ENCODE results near the gene NUP205.

DNA sequence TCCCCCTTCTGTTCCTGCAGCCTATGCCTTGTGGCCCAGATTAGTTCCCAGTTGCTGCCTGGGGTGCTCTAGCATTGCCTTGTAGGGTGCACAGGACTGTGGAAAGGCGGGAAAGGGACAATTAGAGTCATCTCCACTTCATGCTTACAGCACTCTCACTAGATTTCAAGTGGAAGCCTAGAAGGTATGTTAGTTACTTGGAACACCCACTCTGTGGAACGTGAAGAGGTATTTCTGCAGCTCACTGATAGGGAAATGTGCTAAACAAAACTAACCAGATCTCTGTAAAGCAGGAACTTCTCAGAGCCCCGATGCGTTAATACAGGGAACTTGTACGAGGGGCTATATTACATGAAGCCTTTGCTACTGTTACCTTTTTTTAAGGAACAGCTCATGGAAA is 124.0 kb downstream of the NUP205 start:
- TF ChIP-seq, protein P1, sequence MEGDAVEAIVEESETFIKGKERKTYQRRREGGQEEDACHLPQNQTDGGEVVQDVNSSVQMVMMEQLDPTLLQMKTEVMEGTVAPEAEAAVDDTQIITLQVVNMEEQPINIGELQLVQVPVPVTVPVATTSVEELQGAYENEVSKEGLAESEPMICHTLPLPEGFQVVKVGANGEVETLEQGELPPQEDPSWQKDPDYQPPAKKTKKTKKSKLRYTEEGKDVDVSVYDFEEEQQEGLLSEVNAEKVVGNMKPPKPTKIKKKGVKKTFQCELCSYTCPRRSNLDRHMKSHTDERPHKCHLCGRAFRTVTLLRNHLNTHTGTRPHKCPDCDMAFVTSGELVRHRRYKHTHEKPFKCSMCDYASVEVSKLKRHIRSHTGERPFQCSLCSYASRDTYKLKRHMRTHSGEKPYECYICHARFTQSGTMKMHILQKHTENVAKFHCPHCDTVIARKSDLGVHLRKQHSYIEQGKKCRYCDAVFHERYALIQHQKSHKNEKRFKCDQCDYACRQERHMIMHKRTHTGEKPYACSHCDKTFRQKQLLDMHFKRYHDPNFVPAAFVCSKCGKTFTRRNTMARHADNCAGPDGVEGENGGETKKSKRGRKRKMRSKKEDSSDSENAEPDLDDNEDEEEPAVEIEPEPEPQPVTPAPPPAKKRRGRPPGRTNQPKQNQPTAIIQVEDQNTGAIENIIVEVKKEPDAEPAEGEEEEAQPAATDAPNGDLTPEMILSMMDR (conservative IDR thresholded peaks at IDR 0.05; ENCODE audit: low read depth, low read length) = no peak
- TF ChIP-seq EZH2 (IDR thresholded peaks at IDR 0.05; ENCODE audit: borderline replicate concordance, low read depth, low read length, poor library complexity, severe bottlenecking) = no peak
